ENCODE results near the gene BCAN.

DNA sequence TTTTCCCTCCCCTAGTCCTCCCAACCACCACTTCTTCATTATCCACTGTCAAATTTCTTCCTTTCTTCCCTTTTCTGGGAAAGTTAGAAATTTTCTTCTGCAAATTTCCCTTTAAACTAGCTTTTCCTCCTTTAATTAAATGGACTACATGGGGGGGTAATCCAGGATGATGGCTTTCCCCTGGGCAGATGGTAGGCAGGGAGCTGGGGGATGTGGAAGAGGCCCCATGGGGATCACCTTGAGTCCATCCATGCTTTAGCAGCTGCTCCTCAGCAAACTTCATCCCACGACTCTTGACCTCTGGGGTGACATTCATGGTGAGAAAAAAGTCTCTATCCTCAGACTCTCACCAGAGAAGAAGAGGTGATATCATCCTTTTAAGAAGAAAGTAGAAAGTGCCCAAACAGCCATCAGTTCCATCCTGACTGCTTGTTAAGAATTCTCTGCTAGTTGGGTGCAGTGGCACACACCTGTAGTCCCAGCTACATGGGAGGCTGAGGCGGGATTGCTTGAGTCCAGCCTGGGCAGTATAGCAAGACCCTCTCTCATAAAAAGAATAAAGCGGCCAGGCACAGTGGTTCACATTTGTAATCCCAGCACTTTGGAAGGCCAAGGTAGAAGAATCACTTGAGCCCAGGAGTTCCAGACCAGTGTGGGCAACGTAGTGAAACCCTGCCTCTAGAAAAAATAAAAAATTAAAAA lies 43.0 kb upstream of the BCAN start:
- TF ChIP-seq POLR2AphosphoS5 (IDR thresholded peaks at IDR 0.05; ENCODE audit: low read depth, low read length), result no peak
- TF ChIP-seq RFX5 (IDR thresholded peaks at IDR 0.05; ENCODE audit: borderline replicate concordance, low read depth, low read length), result no peak
- TF ChIP-seq, protein P1, sequence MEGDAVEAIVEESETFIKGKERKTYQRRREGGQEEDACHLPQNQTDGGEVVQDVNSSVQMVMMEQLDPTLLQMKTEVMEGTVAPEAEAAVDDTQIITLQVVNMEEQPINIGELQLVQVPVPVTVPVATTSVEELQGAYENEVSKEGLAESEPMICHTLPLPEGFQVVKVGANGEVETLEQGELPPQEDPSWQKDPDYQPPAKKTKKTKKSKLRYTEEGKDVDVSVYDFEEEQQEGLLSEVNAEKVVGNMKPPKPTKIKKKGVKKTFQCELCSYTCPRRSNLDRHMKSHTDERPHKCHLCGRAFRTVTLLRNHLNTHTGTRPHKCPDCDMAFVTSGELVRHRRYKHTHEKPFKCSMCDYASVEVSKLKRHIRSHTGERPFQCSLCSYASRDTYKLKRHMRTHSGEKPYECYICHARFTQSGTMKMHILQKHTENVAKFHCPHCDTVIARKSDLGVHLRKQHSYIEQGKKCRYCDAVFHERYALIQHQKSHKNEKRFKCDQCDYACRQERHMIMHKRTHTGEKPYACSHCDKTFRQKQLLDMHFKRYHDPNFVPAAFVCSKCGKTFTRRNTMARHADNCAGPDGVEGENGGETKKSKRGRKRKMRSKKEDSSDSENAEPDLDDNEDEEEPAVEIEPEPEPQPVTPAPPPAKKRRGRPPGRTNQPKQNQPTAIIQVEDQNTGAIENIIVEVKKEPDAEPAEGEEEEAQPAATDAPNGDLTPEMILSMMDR (IDR thresholded peaks at IDR 0.05; ENCODE audit: control extremely low read depth in 1 of 3, insufficient read depth in 1 of 3, low read depth in 1 of 3, low read length in 3 of 3), result no peak
- TF ChIP-seq, protein P2, sequence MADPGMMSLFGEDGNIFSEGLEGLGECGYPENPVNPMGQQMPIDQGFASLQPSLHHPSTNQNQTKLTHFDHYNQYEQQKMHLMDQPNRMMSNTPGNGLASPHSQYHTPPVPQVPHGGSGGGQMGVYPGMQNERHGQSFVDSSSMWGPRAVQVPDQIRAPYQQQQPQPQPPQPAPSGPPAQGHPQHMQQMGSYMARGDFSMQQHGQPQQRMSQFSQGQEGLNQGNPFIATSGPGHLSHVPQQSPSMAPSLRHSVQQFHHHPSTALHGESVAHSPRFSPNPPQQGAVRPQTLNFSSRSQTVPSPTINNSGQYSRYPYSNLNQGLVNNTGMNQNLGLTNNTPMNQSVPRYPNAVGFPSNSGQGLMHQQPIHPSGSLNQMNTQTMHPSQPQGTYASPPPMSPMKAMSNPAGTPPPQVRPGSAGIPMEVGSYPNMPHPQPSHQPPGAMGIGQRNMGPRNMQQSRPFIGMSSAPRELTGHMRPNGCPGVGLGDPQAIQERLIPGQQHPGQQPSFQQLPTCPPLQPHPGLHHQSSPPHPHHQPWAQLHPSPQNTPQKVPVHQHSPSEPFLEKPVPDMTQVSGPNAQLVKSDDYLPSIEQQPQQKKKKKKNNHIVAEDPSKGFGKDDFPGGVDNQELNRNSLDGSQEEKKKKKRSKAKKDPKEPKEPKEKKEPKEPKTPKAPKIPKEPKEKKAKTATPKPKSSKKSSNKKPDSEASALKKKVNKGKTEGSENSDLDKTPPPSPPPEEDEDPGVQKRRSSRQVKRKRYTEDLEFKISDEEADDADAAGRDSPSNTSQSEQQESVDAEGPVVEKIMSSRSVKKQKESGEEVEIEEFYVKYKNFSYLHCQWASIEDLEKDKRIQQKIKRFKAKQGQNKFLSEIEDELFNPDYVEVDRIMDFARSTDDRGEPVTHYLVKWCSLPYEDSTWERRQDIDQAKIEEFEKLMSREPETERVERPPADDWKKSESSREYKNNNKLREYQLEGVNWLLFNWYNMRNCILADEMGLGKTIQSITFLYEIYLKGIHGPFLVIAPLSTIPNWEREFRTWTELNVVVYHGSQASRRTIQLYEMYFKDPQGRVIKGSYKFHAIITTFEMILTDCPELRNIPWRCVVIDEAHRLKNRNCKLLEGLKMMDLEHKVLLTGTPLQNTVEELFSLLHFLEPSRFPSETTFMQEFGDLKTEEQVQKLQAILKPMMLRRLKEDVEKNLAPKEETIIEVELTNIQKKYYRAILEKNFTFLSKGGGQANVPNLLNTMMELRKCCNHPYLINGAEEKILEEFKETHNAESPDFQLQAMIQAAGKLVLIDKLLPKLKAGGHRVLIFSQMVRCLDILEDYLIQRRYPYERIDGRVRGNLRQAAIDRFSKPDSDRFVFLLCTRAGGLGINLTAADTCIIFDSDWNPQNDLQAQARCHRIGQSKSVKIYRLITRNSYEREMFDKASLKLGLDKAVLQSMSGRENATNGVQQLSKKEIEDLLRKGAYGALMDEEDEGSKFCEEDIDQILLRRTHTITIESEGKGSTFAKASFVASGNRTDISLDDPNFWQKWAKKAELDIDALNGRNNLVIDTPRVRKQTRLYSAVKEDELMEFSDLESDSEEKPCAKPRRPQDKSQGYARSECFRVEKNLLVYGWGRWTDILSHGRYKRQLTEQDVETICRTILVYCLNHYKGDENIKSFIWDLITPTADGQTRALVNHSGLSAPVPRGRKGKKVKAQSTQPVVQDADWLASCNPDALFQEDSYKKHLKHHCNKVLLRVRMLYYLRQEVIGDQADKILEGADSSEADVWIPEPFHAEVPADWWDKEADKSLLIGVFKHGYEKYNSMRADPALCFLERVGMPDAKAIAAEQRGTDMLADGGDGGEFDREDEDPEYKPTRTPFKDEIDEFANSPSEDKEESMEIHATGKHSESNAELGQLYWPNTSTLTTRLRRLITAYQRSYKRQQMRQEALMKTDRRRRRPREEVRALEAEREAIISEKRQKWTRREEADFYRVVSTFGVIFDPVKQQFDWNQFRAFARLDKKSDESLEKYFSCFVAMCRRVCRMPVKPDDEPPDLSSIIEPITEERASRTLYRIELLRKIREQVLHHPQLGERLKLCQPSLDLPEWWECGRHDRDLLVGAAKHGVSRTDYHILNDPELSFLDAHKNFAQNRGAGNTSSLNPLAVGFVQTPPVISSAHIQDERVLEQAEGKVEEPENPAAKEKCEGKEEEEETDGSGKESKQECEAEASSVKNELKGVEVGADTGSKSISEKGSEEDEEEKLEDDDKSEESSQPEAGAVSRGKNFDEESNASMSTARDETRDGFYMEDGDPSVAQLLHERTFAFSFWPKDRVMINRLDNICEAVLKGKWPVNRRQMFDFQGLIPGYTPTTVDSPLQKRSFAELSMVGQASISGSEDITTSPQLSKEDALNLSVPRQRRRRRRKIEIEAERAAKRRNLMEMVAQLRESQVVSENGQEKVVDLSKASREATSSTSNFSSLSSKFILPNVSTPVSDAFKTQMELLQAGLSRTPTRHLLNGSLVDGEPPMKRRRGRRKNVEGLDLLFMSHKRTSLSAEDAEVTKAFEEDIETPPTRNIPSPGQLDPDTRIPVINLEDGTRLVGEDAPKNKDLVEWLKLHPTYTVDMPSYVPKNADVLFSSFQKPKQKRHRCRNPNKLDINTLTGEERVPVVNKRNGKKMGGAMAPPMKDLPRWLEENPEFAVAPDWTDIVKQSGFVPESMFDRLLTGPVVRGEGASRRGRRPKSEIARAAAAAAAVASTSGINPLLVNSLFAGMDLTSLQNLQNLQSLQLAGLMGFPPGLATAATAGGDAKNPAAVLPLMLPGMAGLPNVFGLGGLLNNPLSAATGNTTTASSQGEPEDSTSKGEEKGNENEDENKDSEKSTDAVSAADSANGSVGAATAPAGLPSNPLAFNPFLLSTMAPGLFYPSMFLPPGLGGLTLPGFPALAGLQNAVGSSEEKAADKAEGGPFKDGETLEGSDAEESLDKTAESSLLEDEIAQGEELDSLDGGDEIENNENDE (IDR thresholded peaks at IDR 0.05; ENCODE audit: insufficient replicate concordance, low read length), result no peak
- no peak for TF ChIP-seq PHF8 (conservative IDR thresholded peaks at IDR 0.05; ENCODE audit: low read depth, low read length)

Measured in H1 (cell line).